IPS-15b (cell line): ENCODE measurements around the gene CD63.

Experiments
- H3K27me3 ChIP-seq: one replicate; pipeline ENCODE4 v1.6.1; 2013; ENCODE audit warnings: low read length; ENCODE audit not compliant: control insufficient read depth, insufficient read depth
- H3K36me3 ChIP-seq: one replicate; pipeline ENCODE4 v1.6.1; 2013; ENCODE audit warnings: low read length; ENCODE audit not compliant: control insufficient read depth, insufficient read depth
- H3K4me1 ChIP-seq: one replicate; pipeline ENCODE4 v1.6.1; 2013; ENCODE audit warnings: mild to moderate bottlenecking, low read length; ENCODE audit not compliant: control insufficient read depth, insufficient read depth
- H3K4me3 ChIP-seq: one replicate; pipeline ENCODE4 v1.5.1; 2013; ENCODE audit warnings: low read depth, low read length
- H3K9ac ChIP-seq: one replicate; pipeline ENCODE4 v1.6.1; 2013; ENCODE audit warnings: low read depth, mild to moderate bottlenecking, low read length
- H3K9me3 ChIP-seq: one replicate; pipeline ENCODE4 v1.6.1; 2013; ENCODE audit warnings: mild to moderate bottlenecking, low read length; ENCODE audit not compliant: control insufficient read depth, insufficient read depth

Gene CD63

GRCh38 chr12:55746174-55746912 is 17.5 kb upstream of the CD63 start:
- Histone ChIP-seq H3K9me3 (no peaks in the 10 kb centered on the region), H3K36me3 (peaks cover 22% of the 10 kb centered on the region), H3K27me3 (no peaks in the 10 kb centered on the region), H3K9ac (peak overlapping the region; percentile 62), H3K4me1 (peaks cover 32% of the 10 kb centered on the region), H3K4me3 (peak overlapping the region; percentile 65)

GRCh38 chr12:55745361-55746173 is 16.8 kb upstream of the CD63 start:
- Histone ChIP-seq H3K4me3 (peak overlapping the region; percentile 94), H3K9ac (peak overlapping the region; percentile 84)

DNA sequence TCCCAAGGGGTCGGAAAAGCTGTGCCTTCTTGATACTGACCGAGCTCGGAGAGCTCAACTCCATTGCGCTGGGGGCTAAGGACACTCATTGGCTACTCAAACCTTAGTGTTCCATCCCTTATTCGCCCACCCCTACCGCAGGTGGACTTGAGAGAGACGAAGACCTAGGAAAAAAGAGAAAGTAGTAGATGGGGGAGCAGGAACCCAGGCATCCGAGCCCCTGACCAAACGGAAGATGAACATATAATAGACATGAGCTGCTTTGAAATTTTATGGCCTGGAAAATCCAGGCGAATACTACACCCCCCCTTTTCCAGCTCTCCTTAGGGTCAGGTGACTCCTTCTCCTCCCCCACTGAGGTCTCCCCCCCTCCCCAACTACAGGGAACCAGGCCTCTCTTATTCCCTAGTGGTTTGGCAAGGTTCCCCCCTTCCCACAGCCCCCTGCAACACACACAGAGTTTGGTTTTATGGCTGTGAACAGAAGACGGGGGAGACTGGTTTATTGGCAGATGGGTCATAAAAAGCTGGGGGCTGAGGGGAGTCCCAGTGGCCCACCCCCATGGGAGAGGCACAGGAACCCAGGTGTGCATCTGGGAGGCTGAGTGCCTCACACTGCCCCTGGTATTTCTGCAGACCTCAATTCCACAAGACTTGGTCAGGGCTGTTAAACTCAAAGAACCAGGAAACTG is 15.7 kb upstream of the CD63 start:
- H3K4me3 ChIP-seq: peak overlapping the region; percentile 94
- H3K9me3 ChIP-seq: no peaks in the 10 kb centered on the region
- H3K9ac ChIP-seq: peak overlapping the region; percentile 94
- peaks cover 28% of the 10 kb centered on the region for H3K4me1 ChIP-seq
- no peaks in the 10 kb centered on the region for H3K27me3 ChIP-seq
- peaks cover 18% of the 10 kb centered on the region for H3K36me3 ChIP-seq

More at GRCh38 chr12:55745361-55746173, 16.8 kb upstream of the CD63 start:
- Histone ChIP-seq H3K36me3 (peaks cover 21% of the 10 kb centered on the region), H3K27me3 (no peaks in the 10 kb centered on the region), H3K4me1 (peaks cover 32% of the 10 kb centered on the region), H3K9me3 (no peaks in the 10 kb centered on the region)

- H3K9ac ChIP-seq: peak overlapping the region; percentile 94
- peak overlapping the region; percentile 94 for H3K4me3 ChIP-seq
- no peaks in the 10 kb centered on the region for H3K9me3 ChIP-seq
- peaks cover 9% of the 10 kb centered on the region for H3K36me3 ChIP-seq
- H3K4me1 ChIP-seq: peaks cover 28% of the 10 kb centered on the region
- H3K27me3 ChIP-seq: no peaks in the 10 kb centered on the region
These were observed 14.9 kb upstream of the CD63 start for GRCh38 chr12:55743406-55744339.

- H3K4me1 ChIP-seq: peaks cover 21% of the 10 kb centered on the region
- H3K9ac ChIP-seq: peak within 1 kb of the TSS; percentile 94
- H3K27me3 ChIP-seq: no peaks in the 10 kb centered on the region
- H3K9me3 ChIP-seq: no peaks in the 10 kb centered on the region
- H3K4me3 ChIP-seq: peak within 1 kb of the TSS; percentile 94
- H3K36me3 ChIP-seq: peaks cover 3% of the 10 kb centered on the region
These were observed 14.1 kb upstream of the CD63 start, which contains the start of gene GDF11 for GRCh38 chr12:55742719-55743405. Gene GDF11 (plus strand): TSS chr12:55743122. CDS start chr12:55743317, 195 bp downstream.

- no peak overlapping the region for H3K9ac ChIP-seq
- H3K27me3 ChIP-seq: no peaks in the 10 kb centered on the region
- no peaks in the 10 kb centered on the region for H3K9me3 ChIP-seq
- H3K36me3 ChIP-seq: no peaks in the 10 kb centered on the region
- H3K4me3 ChIP-seq: peak overlapping the region; percentile 59
- peaks cover 14% of the 10 kb centered on the region for H3K4me1 ChIP-seq
These were observed 13.3 kb upstream of the CD63 start for GRCh38 chr12:55741931-55742680.

DNA sequence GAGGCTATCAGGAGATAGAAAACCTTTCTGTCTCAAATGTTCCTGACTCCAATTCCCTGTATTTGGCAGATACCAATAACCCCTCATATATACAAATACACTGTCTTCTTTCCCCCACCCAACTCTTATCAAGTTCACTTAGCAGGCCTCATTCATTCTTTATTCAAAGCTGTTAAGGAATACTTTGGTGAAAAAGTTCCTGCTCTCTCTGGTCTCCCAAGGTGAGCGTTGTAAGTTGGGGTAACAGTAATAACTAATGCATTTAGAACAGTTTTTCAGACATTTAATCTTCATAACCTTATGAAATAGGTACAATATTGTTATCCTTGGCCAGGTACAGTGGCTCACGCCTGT is 10.2 kb upstream of the CD63 start:
- no peak overlapping the region for H3K9ac ChIP-seq
- no peak overlapping the region for H3K4me3 ChIP-seq
- no peaks in the 10 kb centered on the region for H3K9me3 ChIP-seq
- H3K4me1 ChIP-seq: peaks cover 11% of the 10 kb centered on the region
- H3K27me3 ChIP-seq: no peaks in the 10 kb centered on the region
- no peaks in the 10 kb centered on the region for H3K36me3 ChIP-seq

DNA sequence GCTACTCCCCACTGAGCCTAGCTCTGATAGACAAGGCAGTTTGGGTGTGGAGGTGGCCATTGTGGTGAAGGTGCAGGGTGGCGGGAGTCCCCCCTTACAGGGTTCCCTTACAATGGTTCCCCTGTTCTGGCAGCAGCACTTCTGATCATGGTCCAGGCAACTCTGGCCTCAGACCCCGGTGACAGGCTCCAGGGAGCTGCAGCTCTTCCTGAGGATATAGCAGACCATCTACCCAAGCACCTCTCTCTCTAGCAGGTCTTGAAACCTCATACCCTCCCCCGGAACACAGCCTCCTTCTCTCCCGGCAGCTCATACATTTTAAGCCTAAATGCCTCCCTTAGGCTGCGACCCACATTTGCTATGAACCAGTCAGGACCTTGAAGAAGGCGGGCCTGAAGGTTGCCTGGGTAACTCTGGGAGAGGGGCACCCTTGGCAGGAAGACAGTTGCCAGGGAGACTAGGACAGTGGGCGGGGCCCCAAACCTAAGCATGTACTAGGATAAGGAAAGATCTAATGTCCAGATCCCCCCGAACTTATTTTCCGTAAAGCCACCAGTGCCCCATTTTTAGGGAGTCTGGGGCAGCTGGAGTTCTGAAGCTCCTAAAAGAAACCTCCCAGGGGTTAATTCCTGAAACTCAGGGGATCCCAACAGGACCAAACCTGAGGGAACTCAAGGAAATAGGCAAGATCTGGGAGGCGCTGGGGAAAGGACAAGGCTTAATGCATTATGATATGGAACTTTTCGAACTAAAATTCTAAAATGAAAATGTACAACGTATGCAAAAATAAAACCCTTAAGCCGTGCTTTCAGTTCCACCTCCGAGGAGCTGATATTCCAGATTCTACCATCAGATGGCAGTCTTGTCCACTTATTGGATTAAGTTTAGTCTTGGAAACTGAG is 9.6 kb upstream of the CD63 start:
- Histone ChIP-seq H3K9me3 (no peaks in the 10 kb centered on the region), H3K27me3 (no peaks in the 10 kb centered on the region), H3K36me3 (no peaks in the 10 kb centered on the region), H3K4me3 (peak overlapping the region; percentile 76), H3K4me1 (peaks cover 11% of the 10 kb centered on the region), H3K9ac (peak overlapping the region; percentile 9)

DNA sequence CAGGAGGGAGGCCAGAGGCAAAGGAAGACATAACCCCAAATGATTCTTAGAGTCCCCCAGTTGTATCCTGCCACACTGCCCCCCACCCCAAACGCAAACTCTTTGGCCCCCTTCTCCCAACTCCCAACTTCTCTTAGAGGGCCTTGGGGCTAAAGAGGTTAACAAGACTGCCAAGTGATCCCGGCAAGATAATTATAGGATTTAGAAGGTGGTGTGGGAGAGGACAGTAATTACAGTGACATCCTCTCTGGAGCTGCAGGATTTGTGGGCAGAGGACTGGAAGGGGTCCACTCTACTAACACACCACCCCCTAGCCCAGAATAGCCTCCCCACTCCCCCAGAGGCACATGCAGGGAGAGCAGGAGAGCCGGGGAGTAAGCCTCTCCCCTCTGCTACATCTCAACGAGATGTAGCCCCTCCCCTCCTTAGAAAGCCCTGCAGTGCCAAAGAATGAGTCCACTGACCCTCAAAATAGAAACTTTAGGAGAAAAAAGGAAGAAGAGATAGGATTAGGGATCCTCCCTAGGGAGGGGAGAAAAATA is 8.8 kb upstream of the CD63 start:
- peak overlapping the region; percentile 76 for H3K4me3 ChIP-seq
- H3K4me1 ChIP-seq: peaks cover 13% of the 10 kb centered on the region
- no peaks in the 10 kb centered on the region for H3K27me3 ChIP-seq
- H3K9ac ChIP-seq: peak overlapping the region; percentile 9
- no peaks in the 10 kb centered on the region for H3K9me3 ChIP-seq
- H3K36me3 ChIP-seq: no peaks in the 10 kb centered on the region
